DLD1 (cell line): Measurements from ENCODE around the gene EIF4E.
"Not testable (repeated sequence)": the region's sequence is repeated elsewhere in the genome, so short reads cannot be mapped to it uniquely, and the experiment has no call there.

Experiments
- in situ Hi-C: cut with HindIII; loops from 2 replicates; pipeline ENCODE4 v1.10.0; 2017; ENCODE audit warnings: low sequenced_read_pairs

The EIF4E gene

DNA sequence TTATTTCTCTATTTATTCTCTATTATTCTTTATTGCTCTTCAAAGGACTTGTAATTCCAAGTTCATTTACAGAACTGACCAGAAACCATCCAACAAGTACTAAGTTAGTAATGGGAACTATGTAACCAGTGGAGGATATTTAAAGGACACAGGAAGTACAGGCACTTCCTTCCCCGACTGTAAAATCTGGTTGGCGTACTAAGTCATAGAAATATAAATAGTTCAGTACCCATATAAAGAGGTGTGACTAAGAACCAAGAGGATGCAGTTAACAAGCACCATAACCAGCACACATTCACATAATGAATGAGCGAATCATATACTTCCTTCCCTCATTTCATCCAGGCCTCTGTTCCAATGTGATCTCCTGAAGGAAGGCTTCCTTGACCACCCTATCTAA, 3.6 kb upstream of the EIF4E start:
- in situ Hi-C loops, result no loop called here

DNA sequence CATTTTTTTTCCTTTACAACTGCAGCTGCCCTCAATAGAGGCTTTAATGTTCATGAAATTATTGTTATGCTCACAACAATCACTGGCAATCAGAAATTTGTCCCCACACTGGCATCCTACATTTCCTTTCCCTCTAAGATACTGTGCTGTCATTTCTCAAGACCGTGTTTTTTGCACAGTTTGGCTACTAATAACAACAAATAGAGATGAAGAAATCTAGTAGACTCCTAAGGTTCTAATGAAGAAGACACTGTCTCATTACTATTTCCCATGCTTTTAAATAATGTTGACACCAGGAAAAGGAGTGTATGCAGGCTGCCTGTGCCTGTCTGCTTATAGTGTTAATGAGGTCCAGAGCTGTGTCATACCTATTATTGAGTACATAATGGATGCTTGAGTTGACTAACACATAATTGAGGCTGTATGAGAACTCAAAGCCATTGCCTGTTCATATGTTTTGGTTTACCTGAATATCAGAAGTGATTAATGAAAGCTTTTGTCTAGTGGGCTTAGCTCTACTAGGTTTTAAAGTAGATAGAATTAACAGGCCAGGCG, 1.5 kb upstream of the EIF4E start:
- in situ Hi-C loops, result no loop called here

GRCh38 chr4:98929341-98930267, 671 bp upstream of the EIF4E start:
- in situ Hi-C loops, result no loop called here

DNA sequence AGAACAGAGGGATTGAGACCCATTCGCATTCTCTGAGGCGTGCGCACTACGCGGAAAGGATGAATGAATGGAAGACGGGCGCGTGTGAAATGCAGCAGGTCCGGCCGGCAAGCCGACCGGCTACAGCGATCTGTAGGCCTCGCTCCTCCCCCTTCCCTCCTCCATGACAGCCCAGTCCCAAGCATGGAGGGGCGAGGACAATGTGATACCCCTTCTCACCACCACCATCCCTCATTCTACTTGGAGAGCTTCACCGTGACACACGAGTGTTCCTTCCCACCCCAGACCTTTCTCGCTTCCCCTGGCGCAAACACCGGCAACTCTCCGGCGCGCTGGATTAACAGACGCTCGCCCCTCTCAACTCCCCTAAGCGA, 815 bp downstream of the EIF4E start:
- in situ Hi-C loops, result no loop called here

DNA sequence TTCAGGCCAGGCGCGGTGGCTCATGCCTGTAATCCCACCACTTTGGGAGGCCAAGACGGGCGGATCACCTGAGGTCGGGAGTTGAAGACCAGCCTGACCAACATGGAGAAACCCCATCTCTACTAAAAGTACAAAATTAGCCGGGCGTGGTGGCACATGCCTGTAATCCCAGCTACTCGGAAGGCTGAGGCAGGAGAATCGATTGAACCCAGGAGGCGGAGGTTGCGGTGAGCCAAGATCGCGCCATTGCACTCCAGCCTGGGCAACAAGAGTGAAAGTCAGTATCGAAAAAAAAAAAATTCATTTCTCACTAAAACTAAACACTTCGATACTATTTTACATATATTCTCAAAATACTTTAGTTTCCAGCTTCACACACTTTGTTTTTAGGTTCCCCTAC, 2.7 kb downstream of the EIF4E start:
- in situ Hi-C loops, result not testable (repeated sequence)

GRCh38 chr4:98921292-98921691, 7.6 kb downstream of the EIF4E start:
- in situ Hi-C loops, result no loop called here

GRCh38 chr4:98919996-98920395, 8.9 kb downstream of the EIF4E start:
- in situ Hi-C loops, result no loop called here

DNA sequence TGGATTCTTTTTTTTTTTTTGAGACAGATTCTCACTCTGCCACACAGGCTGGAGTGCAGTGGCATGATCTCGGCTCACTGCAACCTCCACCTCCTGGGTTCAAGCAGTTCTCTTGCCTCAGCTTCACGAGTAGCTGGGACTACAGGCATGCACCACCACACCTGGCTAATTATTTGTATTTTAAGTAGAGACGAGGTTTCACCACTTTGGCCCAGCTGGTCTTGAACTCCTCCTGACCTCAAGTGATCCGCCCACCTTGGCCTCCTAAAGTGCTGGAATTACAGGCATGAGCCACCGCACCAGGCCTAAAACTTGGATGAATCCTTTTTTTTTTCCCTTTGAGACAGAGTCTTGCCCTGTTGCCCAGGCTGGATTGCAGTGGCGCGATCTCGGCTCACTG, 18.2 kb downstream of the EIF4E start:
- in situ Hi-C loops, result not testable (repeated sequence)

GRCh38 chr4:98909646-98910401, 19.1 kb downstream of the EIF4E start:
- in situ Hi-C loops, result no loop called here

DNA sequence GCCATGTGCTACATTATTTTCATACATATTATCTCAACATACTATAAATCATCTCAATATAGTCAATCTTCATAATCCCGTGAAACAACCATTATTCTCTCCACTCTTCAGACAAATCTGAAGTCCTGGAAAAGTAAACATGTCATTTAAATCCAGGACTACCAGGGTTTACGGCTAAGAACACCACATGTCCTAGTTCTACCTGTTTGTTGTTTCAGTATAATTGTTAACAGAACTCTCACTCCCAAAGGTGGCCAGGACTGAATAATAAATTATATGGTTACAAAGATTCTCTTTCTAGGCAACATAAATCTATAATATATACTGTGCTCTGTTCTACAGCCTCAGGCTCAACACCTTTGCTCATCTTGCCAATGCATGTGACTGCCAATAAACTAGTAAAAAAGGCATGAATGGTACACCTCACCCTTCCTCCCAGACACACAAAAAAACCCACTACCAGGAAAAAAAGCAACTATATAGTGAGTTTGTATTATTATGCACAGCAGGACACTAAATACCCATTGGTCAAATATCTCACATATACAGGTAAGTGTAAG, 20.1 kb downstream of the EIF4E start:
- in situ Hi-C loops, result no loop called here

DNA sequence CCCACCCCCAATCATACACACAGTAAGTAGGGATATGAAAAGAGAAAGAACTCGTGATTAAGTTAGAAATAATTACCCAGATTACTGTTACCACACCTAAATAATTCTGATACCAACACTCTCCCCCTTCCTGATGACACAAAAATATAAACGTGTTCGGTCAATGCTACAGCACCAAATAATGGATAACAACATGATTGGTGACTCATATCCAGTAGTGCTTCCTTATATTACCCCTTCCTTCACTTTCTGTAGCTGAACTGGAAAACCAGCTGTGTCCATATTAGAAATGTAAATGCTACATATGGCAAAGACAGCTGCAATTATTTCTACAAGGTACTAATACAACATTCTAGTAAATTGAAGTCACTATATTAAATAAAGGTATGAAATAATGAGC, 20.8 kb downstream of the EIF4E start:
- in situ Hi-C loops, result no loop called here

- in situ Hi-C loops, result no loop called here
These were observed 23.1 kb downstream of the EIF4E start for GRCh38 chr4:98905839-98906238.

DNA sequence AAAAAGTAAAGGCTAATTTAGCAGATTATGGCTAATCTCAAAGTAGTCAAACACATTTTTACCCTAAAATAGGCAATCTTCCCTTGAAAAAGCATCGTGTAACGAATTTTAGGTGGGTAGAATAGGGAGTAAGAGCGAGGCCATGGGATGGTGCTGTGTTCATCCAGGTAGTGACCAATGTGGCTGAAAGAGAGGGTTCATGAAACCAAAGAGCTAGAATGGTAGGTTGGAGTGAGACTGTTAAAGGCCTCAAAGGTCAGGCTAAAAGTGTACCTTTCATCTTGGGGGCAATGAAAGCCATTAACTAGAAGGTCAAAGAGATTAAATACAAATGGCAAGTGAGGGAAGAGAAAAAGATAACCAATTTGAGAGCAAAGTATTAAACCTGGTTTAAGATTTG, 23.6 kb downstream of the EIF4E start:
- in situ Hi-C loops, result no loop called here

GRCh38 chr4:98903963-98904362, 25.0 kb downstream of the EIF4E start:
- in situ Hi-C loops, result no loop called here

DNA sequence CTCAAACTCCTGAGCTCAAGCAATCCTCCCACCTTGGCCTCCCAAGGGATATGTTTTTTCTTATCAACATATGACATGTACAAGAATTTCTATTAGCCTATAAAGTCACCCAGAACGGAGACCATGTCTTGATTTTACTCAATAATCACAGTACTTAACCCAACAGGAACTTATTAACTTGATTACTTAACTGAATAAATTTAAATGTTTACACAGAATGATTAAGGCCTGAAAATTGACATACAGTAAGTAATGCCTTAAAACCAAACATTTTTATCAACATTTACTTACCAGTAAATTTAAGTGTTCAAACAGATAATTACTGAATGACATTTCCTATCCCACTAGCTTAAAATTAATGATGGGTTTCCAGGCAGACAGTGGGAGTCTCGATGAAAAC, 25.4 kb downstream of the EIF4E start:
- in situ Hi-C loops, result no loop called here

DNA sequence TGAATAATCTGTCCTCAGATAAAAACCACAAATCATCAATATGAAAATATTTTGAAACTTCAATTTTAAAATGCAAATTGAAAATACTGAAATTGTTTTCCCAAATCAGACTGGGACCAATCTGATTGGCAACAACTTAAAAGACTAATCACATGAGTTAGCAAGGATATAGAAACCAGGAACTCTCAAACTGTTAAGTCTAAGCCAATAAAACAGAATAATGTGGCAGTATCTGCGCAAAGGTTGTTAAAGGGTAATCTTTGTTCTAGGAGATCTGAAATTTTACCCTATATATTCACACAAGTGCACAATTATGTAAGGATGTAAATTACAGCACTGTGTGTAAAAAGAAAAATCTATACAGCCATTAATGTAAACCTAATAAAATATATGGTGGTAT, 29.7 kb downstream of the EIF4E start:
- in situ Hi-C loops, result no loop called here

GRCh38 chr4:98891478-98892337, 37.2 kb downstream of the EIF4E start:
- in situ Hi-C loops, result no loop called here

- in situ Hi-C loops, result no loop called here
These were observed 38.1 kb downstream of the EIF4E start for GRCh38 chr4:98890702-98891455.

DNA sequence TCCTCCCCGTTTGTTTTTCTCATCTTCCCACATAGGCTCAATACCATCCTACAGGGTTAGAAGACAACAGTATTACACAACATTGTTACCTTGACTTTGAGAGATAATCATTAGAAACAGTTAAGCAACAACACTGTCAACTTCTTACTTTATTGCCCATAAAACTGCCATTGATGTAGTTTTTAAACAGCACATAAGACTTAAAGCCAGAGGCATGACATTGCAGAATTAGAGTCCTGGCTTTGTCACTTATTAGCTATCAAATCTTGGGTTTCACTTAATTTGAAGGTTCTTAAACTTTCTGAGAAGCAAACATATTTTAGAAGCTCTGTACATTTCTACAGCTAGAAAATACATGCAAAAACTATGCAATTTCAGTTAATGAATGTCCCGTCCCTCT, 41.8 kb downstream of the EIF4E start:
- in situ Hi-C loops, result no loop called here

DNA sequence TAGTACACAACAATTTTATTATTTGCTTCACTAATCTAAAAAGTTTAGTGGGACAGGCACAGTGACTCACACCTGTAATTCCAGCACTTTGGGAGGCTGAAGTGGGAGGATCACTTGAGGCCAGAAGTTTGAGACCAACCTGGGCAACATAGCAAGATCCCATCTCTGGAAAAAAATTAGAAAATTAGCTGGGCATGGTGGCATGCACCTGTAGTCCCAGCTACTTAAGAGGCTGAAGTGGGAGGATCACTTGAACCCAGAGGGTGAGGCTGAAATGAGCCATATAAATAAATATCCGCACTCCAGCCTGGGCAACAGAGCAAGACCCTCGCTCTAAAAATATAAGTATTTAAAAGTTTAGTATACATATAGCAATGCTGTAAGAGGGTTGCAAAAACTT, 42.6 kb downstream of the EIF4E start:
- in situ Hi-C loops, result not testable (repeated sequence)
